C4-2B (cell line): Measurements from ENCODE around the gene CLSTN2.

ENCODE experiments used
- CTCF ChIP-seq: fragments of 450-650 bp; conservative IDR thresholded peaks from 2 replicates; pipeline ENCODE4 v1.5.1; 2017; ENCODE audit warnings: mild to moderate bottlenecking
- ZFX ChIP-seq: fragments of 450-650 bp; IDR thresholded peaks from 2 replicates; pipeline ENCODE4 v1.6.1; 2017

- TF ChIP-seq CTCF (no peak), ZFX (no peak)
These were observed 262.0 kb downstream of the CLSTN2 start for GRCh38 chr3:140196970-140197369.
